CD8-positive, alpha-beta memory T cell (primary cell): ENCODE results near the gene PLEKHA6. TPM values are rescaled to one million over a fixed set of nuclear protein-coding genes. Genes with fewer than 3 reads are reported as not detected.

Experiments
- CTCF ChIA-PET: fragments of 350-600 bp; sonication (Branson Sonifier 250); formaldehyde crosslinking; loops from one replicate; lab custom pipeline; 2021; ENCODE audit warnings: antibody characterized with exemption; lab: Charles Lee
- POLR2A ChIA-PET: fragments of 350-600 bp; sonication (Branson Sonifier 250); formaldehyde crosslinking; loops from one replicate; lab custom pipeline; 2021; ENCODE audit warnings: antibody characterized with exemption; lab: Charles Lee
- DNase-seq, 5 donors: peaks; one replicate each; pipeline versions ENCODE4 v3.0.0 to v3.0.0-alpha.2; 2020 to 2022; ENCODE audit warnings: mixed read lengths in 1 of 5
- H3K27ac ChIP-seq: one replicate; pipeline ENCODE4 v1.7.0; 2013; ENCODE audit warnings: low read depth, mild to moderate bottlenecking, low read length, moderate library complexity
- H3K27me3 ChIP-seq: 2 replicates; pipeline ENCODE4 v1.7.0; 2013; ENCODE audit warnings: low read length, mild to moderate bottlenecking; ENCODE audit not compliant: insufficient read depth, poor library complexity, severe bottlenecking
- H3K36me3 ChIP-seq: 2 replicates; pipeline ENCODE4 v1.7.0; 2013; ENCODE audit warnings: mild to moderate bottlenecking, low read length, moderate library complexity; ENCODE audit not compliant: insufficient read depth
- H3K4me1 ChIP-seq: 2 replicates; pipeline ENCODE4 v1.7.0; 2013; ENCODE audit warnings: mild to moderate bottlenecking, low read length, moderate library complexity; ENCODE audit not compliant: insufficient read depth
- H3K4me3 ChIP-seq: 2 replicates; pipeline ENCODE4 v1.7.0; 2013; ENCODE audit warnings: mild to moderate bottlenecking, low read length
- H3K9me3 ChIP-seq: 2 replicates; pipeline ENCODE4 v1.7.0; 2013; ENCODE audit warnings: mild to moderate bottlenecking, low read length
- H3K27ac Mint-ChIP-seq, 8 donors: one replicate each; pipeline ENCODE4 v1.8.0; 2020 to 2021; ENCODE audit warnings: mixed read lengths in 8 of 8, mild to moderate bottlenecking in 6 of 8, inconsistent platforms in 3 of 8, moderate library complexity in 3 of 8
- H3K27me3 Mint-ChIP-seq, 2 donors: one replicate each; pipeline ENCODE4 v1.8.0; 2020 to 2021; ENCODE audit warnings: mixed read lengths in 2 of 2, mild to moderate bottlenecking in 1 of 2, moderate library complexity in 1 of 2
- H3K36me3 Mint-ChIP-seq, 3 donors: one replicate each; pipeline ENCODE4 v1.8.0; 2020 to 2021; ENCODE audit warnings: mixed read lengths in 3 of 3, inconsistent platforms in 1 of 3, mild to moderate bottlenecking in 1 of 3
- H3K4me1 Mint-ChIP-seq, 3 donors: one replicate each; pipeline ENCODE4 v1.8.0; 2020 to 2021; ENCODE audit warnings: mixed read lengths in 3 of 3, inconsistent platforms in 1 of 3, mild to moderate bottlenecking in 1 of 3
- H3K4me3 Mint-ChIP-seq, 7 donors: one replicate each; pipeline ENCODE4 v1.8.0; 2020 to 2021; ENCODE audit warnings: mixed read lengths in 7 of 7, mild to moderate bottlenecking in 6 of 7, moderate library complexity in 4 of 7, inconsistent platforms in 2 of 7
- H3K9me3 Mint-ChIP-seq, 5 donors: one replicate each; pipeline ENCODE4 v1.8.0; 2020 to 2022; ENCODE audit warnings: mixed read lengths in 5 of 5, mild to moderate bottlenecking in 3 of 5, moderate library complexity in 2 of 5, inconsistent platforms in 1 of 5
- polyA plus RNA-seq: library from polyadenylated mRNA; unstranded; fragments of 300-500 nt; fragmentation: Illumina TruSeq; gene quantifications from one replicate; pipeline ENCODE4 v1.2.3, GENCODE V29; 2021
- total RNA-seq, 2 experiments: library from RNA; stranded (reverse); gene quantifications; one replicate each; pipeline ENCODE4 v1.2.3, GENCODE V29; 2021

The PLEKHA6 gene
- total and polyA plus RNA-seq, 3 experiments from 2014 or later, result 0.09 to 0.13 TPM; not detected in 1

DNA sequence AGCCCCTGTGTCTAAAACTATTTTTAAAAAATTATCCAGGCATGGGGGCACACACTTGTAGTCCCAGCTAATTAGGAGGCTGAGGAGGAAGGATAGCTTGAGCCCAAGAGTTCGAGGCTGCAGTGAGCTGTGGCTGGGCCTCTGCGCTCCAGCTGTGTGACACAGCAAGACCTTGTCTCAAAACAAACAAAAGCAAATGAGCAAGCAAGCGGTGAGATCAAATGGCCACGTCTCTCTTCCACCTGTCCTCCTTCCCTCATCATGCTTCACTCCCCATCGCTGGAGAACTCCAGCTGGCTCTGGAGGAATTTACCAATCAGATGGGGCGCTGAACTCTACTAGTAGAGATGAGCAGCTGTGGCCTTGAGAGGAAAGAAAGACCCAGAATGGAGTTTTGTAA is 179.6 kb downstream of the PLEKHA6 start:
- Histone ChIP-seq H3K36me3 (no peaks in the 10 kb centered on the region), H3K4me1 (no peaks in the 10 kb centered on the region), H3K4me3 (no peak overlapping the region), H3K27me3 (no peaks in the 10 kb centered on the region), H3K27ac (no peak overlapping the region), H3K9me3 (no peaks in the 10 kb centered on the region)
- H3K27ac Mint-ChIP-seq, result no peak overlapping the region
- peaks cover 10 to 11% of the 10 kb centered on the region in 2 donors for H3K27me3 Mint-ChIP-seq
- H3K4me1 Mint-ChIP-seq, result no peaks in the 10 kb centered on the region
- H3K36me3 Mint-ChIP-seq, result no peaks in the 10 kb centered on the region
- H3K9me3 Mint-ChIP-seq, result no peaks in the 10 kb centered on the region
- H3K4me3 Mint-ChIP-seq, result no peak overlapping the region
- no peak for DNase-seq
- ChIA-PET POLR2A (no interaction called here), CTCF (interaction anchor here (0.8 kb wide), 1 partner anchor 17 kb away, joined by 3 read pairs; no protein-coding TSS in a partner anchor)

DNA sequence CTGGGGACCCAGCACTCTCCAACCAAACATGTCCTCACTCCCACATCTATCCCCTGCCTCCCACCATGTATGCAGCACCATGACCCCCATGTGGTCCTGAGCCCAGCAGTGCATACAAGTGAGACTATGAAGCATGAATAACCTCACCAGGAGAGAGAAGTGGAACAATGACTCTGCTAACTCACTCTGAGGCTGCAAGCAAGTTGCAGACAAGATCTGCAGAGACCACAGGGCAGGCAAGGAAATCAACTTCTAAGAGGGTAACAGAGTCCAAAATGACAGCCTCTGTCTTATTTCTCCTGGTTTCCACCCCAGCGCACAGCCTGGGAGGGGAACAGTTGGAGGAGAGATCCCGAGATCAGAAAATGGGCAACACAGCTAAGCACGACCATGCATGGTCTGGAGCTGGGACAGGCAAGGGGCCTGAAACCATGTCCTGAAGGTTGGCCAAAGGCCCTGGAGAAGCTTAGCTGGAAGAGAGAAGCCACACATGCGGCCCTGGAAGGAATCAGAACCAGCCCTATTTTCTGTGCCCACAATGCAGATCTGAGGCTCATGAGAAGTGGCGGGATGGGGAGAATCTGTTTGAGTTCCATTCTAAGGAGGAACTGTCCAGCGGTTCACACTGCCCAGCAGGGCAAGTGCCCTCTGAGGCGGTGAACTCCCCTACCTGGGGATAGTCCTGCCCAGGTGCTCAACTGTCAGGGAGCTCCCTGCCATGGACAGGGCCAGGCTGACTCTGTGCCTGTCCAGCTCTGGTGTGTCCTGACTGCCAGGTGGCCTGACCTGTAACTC is 181.0 kb downstream of the PLEKHA6 start:
- H3K27ac ChIP-seq, result no peak overlapping the region
- H3K4me3 Mint-ChIP-seq, result no peak overlapping the region
- ChIA-PET CTCF (interaction anchor here (0.9 to 1.0 kb wide), 2 partner anchors 11 to 28 kb away, joined by 3 read pairs; no protein-coding TSS in a partner anchor), POLR2A (no interaction called here)
- H3K9me3 Mint-ChIP-seq, result peaks cover 0 to 4% (median 0%) of the 10 kb centered on the region in 5 donors
- peaks cover 12 to 14% of the 10 kb centered on the region in 2 donors for H3K27me3 Mint-ChIP-seq
- no peaks in the 10 kb centered on the region for H3K27me3 ChIP-seq
- no peak overlapping the region for H3K4me3 ChIP-seq
- peaks cover 0 to 5% (median 0%) of the 10 kb centered on the region in 3 donors for H3K36me3 Mint-ChIP-seq
- no peaks in the 10 kb centered on the region for H3K36me3 ChIP-seq
- DNase-seq, result no peak
- no peak overlapping the region for H3K27ac Mint-ChIP-seq
- H3K4me1 Mint-ChIP-seq, result no peaks in the 10 kb centered on the region
- no peaks in the 10 kb centered on the region for H3K4me1 ChIP-seq
- H3K9me3 ChIP-seq, result no peaks in the 10 kb centered on the region

DNA sequence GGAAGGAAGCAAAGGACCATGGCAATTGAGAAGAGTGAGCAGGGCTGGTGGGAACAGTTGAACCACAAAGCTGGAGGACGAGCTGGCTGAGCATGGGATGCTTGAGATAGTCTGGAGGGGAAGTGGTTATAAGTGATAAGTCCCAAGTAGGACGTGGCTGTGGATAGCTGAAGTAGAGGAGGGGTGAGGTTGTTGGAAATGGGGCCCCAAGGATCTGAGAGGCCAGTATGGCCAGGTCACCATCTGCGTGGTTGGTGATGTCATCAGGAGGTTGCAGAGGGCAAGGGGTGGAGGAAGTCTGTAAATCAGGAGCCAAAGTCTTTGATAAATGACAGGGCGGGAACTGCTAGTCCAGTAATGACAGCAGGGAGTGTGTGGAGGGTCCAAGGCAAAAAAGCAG is 182.6 kb downstream of the PLEKHA6 start:
- peaks cover 3 to 20% (median 12%) of the 10 kb centered on the region in 5 donors for H3K9me3 Mint-ChIP-seq
- no peaks in the 10 kb centered on the region for H3K4me1 Mint-ChIP-seq
- peaks cover 14 to 17% of the 10 kb centered on the region in 2 donors for H3K27me3 Mint-ChIP-seq
- H3K27ac Mint-ChIP-seq, result no peak overlapping the region
- CTCF ChIA-PET, result interaction anchor here (1.2 kb wide), 1 partner anchor 30 kb away, joined by 3 read pairs; no protein-coding TSS in a partner anchor
- no peak for DNase-seq
- Histone ChIP-seq H3K27me3 (no peaks in the 10 kb centered on the region), H3K36me3 (no peaks in the 10 kb centered on the region), H3K4me3 (no peak overlapping the region), H3K9me3 (peaks cover 8% of the 10 kb centered on the region), H3K27ac (no peak overlapping the region), H3K4me1 (no peaks in the 10 kb centered on the region)
- peaks cover 0 to 19% (median 0%) of the 10 kb centered on the region in 3 donors for H3K36me3 Mint-ChIP-seq
- H3K4me3 Mint-ChIP-seq, result no peak overlapping the region
- POLR2A ChIA-PET, result no interaction called here

DNA sequence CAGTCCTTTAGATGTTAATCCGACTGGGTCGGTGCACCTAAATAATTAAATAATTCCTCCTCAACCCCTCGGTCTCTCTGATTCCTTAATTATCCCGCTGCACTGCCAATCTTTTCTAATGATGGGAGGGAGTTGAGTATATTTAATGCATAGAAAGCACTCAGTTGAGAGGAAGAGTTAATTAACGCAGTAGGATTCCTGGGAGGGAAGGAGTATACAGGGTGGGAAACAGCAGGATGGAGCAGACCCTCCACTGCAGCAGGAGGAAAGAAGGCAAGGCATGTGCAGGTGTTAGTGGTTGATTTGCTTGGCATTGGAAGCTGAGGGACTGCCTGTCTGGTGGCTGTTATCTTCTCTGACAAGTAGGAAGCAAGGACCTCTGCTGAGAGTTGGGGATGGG is 183.7 kb downstream of the PLEKHA6 start:
- Mint-ChIP-seq H3K4me1 (no peaks in the 10 kb centered on the region), H3K4me3 (no peak overlapping the region), H3K9me3 (peaks cover 8 to 30% (median 20%) of the 10 kb centered on the region in 5 donors), H3K27me3 (peaks cover 11 to 17% of the 10 kb centered on the region in 2 donors), H3K27ac (no peak overlapping the region), H3K36me3 (peaks cover 0 to 24% (median 0%) of the 10 kb centered on the region in 3 donors)
- Histone ChIP-seq H3K9me3 (peaks cover 15% of the 10 kb centered on the region), H3K4me3 (no peak overlapping the region), H3K4me1 (no peaks in the 10 kb centered on the region), H3K27ac (no peak overlapping the region), H3K27me3 (no peaks in the 10 kb centered on the region), H3K36me3 (no peaks in the 10 kb centered on the region)
- ChIA-PET CTCF (interaction anchor here (1.2 kb wide), 1 partner anchor 31 kb away, joined by 3 read pairs; no protein-coding TSS in a partner anchor), POLR2A (no interaction called here)
- no peak for DNase-seq

DNA sequence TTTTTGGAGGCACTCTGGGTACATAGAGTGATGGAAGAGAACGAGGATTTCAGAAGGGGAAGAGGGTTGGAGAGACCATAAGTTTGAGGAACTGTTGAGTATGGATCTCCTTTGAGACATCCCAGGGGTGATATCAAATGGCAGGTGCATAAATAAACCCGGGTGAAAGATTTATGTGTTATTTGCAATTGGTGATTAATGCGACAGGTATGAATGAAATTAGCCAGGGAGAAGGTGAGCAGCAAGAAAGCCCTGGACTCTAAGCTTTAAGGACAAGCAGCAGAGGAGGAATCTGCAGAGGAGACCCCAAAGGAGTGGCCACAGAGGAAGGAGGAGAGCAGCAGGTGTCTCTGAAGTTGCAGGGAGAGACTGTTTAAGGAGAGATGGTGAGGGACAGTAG is 184.8 kb downstream of the PLEKHA6 start:
- peaks cover 24% of the 10 kb centered on the region for H3K9me3 ChIP-seq
- Mint-ChIP-seq H3K36me3 (peaks cover 0 to 29% (median 0%) of the 10 kb centered on the region in 3 donors), H3K27ac (no peak overlapping the region), H3K4me1 (no peaks in the 10 kb centered on the region), H3K9me3 (peaks cover 17 to 40% (median 30%) of the 10 kb centered on the region in 5 donors), H3K27me3 (peaks cover 11 to 17% of the 10 kb centered on the region in 2 donors), H3K4me3 (no peak overlapping the region)
- POLR2A ChIA-PET, result no interaction called here
- H3K36me3 ChIP-seq, result no peaks in the 10 kb centered on the region
- no peaks in the 10 kb centered on the region for H3K27me3 ChIP-seq
- no peak for DNase-seq
- CTCF ChIA-PET, result no interaction called here
- no peaks in the 10 kb centered on the region for H3K4me1 ChIP-seq
- H3K4me3 ChIP-seq, result no peak overlapping the region
- no peak overlapping the region for H3K27ac ChIP-seq

DNA sequence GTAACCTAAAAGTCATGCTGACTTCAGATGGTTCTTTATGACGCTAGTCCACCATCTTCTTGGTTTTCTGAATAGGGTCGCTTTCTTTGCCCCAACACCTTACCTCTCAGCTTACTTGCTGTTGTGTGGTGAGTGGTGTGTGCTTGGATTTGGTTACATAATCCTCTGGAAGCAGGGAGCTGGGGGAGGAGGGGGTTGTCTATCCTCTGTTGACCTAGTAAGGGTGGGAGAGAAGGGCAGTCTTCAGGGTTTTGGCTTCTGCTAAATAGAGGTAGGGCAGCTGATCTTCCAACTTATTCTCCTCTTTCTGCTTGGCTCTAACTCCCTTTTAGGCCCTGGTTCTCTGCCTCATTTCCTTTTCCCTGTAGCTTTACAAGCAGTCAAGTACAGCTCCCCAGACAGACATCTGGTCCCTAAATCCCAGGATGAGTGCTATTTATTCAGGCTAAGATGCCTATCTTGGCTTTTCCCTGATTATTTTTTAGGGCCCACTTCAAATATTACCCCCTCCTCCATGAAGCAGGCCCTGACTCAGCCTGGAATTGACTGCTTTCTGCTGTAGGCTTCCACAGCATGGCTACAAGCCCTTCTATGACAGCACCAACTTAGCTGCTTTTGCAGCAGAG is 187.2 kb downstream of the PLEKHA6 start:
- Histone ChIP-seq H3K9me3 (peaks cover 44% of the 10 kb centered on the region), H3K4me3 (no peak overlapping the region), H3K4me1 (no peaks in the 10 kb centered on the region), H3K27ac (no peak overlapping the region), H3K36me3 (no peaks in the 10 kb centered on the region), H3K27me3 (no peaks in the 10 kb centered on the region)
- POLR2A ChIA-PET, result no interaction called here
- Mint-ChIP-seq H3K27me3 (peaks cover 10% of the 10 kb centered on the region in 2 donors), H3K4me3 (no peak overlapping the region), H3K36me3 (peaks cover 0 to 32% (median 0%) of the 10 kb centered on the region in 3 donors), H3K4me1 (no peaks in the 10 kb centered on the region), H3K9me3 (peaks cover 19 to 60% (median 53%) of the 10 kb centered on the region in 5 donors), H3K27ac (no peak overlapping the region)
- CTCF ChIA-PET, result interaction anchor here (0.9 to 2.1 kb wide), 2 partner anchors 10 to 191 kb away, joined by 3 to 14 read pairs; no protein-coding TSS in a partner anchor
- DNase-seq, result no peak

DNA sequence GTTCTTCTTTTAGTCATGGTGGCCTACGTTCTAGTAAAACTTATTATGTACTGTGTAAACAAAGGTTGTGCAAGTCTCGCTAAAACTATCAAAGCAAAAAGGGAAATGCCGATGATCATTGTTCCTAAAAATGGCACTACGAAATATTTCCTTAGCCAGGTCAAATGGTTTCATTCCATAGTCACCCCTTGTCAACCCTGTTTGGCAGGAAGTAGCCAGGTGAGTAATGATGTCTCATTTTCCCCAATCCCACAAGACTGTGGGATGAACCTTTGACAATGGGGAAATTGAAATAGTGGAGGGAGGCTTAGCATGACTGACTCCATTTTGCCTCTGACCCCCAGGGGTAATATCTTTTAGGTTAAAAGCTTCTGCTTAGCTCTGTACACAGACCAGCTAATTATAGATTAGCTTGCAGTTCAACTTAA is 188.0 kb downstream of the PLEKHA6 start:
- Mint-ChIP-seq H3K9me3 (peaks cover 19 to 67% (median 58%) of the 10 kb centered on the region in 5 donors), H3K27ac (no peak overlapping the region), H3K4me3 (no peak overlapping the region), H3K4me1 (no peaks in the 10 kb centered on the region), H3K27me3 (peaks cover 8 to 10% of the 10 kb centered on the region in 2 donors), H3K36me3 (peaks cover 0 to 36% (median 0%) of the 10 kb centered on the region in 3 donors)
- Histone ChIP-seq H3K36me3 (no peaks in the 10 kb centered on the region), H3K4me1 (no peaks in the 10 kb centered on the region), H3K27me3 (no peaks in the 10 kb centered on the region), H3K4me3 (no peak overlapping the region), H3K27ac (no peak overlapping the region), H3K9me3 (peaks cover 44% of the 10 kb centered on the region)
- CTCF ChIA-PET, result interaction anchor here (2.1 kb wide), 1 partner anchor 9 kb away, joined by 14 read pairs; no protein-coding TSS in a partner anchor
- no peak for DNase-seq
- POLR2A ChIA-PET, result no interaction called here
